ENCODE results near the gene STK39.

Gene STK39

DNA sequence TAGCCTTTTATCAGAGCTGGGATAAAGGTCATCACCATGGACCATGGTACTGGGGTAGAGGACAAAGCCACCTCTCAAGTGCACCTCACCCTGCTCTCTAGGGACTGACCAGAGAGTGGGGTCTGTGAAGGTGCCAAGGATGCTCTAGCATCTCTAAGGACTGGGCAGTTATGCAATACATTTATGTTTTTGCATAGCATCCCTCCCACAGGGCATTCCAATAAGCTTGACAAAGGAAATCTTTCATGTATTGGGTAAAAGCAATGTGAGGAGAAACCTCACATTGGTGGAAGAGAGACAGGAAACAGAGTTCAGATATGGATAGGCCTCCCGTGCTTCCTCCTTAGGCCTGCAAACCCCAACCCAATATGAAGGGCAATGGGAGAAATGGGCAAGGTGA is 31.6 kb downstream of the STK39 start:
- no peak overlapping the region for H3K27ac ChIP-seq

DNA sequence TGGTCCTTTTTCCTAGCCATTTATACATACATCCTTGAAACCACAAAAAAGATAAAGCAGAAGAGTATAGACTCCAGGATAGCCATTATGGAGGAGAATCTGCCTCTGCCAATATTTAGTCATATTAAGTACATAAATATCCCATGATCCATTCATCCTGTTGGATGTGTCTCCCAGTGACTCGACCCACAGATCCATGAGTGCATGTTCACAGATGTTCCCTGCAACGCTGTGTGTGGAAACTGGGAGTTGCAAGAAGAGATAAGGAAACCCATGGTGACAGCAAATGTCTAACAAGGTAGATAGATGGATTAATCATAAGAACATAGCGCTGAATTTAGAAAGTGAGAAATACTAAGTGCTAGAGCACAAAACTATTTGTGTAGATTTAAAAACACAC is 34.5 kb downstream of the STK39 start:
- TF ChIP-seq CTCF (conservative IDR thresholded peaks at IDR 0.05) (no peak), ZFX (IDR thresholded peaks at IDR 0.05) (no peak)
- H3K27ac ChIP-seq = no peak overlapping the region

More for the DNA sequence above, 31.6 kb downstream of the STK39 start:
- no peak for TF ChIP-seq ZFX (IDR thresholded peaks at IDR 0.05)
- TF ChIP-seq CTCF (conservative IDR thresholded peaks at IDR 0.05) = no peak

- no peak overlapping the region for H3K27ac ChIP-seq
- TF ChIP-seq ZFX (IDR thresholded peaks at IDR 0.05) (no peak), CTCF (conservative IDR thresholded peaks at IDR 0.05) (no peak)
These were observed 35.2 kb downstream of the STK39 start for GRCh38 chr2:168212167-168212566.

DNA sequence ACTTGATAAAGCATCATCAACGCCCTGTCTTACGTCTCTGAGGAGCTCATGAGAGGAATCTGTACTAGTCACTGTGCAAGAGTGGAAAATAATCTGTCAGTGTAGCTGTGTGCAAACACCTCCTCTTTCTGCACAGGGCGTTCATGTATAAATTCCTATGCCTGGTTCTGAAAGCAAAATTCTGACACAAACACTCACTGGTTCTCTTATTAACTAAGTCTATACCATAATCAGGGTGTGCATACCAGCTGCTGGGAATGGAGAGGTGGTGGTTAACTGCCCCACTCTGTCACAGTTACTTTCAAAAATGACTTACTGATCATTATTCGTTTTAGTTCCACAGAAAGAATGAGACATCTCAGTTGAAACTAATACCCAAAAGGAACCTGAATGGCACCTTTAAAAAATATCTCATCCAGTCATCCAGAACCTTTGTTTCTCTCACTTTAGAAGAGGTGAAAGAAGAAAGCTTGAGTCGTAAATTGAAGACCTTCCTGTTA is 35.7 kb downstream of the STK39 start:
- no peak overlapping the region for H3K27ac ChIP-seq
- TF ChIP-seq CTCF (conservative IDR thresholded peaks at IDR 0.05) = no peak
- TF ChIP-seq ZFX (IDR thresholded peaks at IDR 0.05) = no peak

DNA sequence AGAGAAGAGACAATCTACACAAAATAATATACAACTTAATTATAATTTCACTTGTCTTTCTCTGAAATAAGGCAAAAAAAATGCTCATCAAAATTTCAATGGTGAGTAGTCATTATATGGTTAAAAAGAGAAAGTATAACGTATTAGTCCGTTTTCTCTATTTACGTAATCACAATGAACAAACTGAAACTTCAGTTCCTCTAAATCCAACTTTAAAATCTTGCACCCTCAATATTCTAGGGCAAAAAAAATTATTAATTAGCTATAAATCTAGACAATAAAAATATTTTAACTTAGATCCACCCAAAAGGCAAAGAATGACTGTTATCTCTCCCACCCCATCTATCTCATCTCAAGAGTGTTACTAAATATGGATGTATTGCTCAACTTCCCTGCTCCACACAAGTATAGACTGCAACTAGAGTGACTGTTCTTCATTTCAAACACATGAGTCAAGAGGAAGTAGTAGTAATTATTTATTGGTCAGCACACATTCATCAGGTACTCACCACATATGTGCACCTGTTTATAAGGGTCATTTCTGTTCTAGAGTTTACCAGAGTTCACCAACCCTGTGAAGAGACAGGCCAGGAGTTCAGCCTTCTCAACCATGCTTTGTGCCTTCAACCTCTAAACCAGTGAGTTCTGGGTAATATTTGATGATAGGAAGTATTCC is 36.4 kb downstream of the STK39 start:
- no peak for TF ChIP-seq ZFX (IDR thresholded peaks at IDR 0.05)
- no peak for TF ChIP-seq CTCF (conservative IDR thresholded peaks at IDR 0.05)
- H3K27ac ChIP-seq = no peak overlapping the region

DNA sequence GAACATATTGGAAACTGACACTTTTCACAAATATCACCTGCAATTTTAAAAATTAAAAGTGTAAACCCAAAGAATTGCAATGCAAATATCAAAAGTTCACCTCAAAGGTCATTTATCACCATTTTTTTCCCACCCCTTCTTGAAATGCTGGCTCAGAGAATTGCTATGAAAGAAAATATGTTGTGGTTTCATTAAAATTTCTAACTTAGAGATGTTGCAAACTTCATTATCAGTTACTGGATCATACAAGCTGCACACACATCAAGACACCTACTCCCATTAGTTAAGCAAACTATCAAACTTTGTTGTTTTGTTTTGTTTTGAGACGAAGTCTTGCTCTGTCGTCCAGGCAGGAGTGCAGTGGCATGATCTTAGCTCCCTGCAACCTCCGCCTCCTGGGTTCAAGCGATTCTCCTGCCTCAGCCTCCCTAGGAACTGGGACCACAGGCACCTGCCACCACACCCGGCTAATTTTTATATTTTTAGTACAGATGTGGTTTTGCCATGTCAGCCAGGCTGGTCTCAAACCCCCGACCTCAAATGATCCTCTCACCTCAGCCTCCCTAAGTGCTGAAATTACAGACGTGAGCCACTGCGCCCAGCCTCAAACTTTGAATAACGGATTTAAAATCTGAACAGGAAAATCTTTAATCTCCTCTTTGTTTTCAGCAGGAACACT is 37.0 kb downstream of the STK39 start:
- H3K27ac ChIP-seq = no peak overlapping the region
- TF ChIP-seq CTCF (conservative IDR thresholded peaks at IDR 0.05) (no peak), ZFX (IDR thresholded peaks at IDR 0.05) (no peak)

DNA sequence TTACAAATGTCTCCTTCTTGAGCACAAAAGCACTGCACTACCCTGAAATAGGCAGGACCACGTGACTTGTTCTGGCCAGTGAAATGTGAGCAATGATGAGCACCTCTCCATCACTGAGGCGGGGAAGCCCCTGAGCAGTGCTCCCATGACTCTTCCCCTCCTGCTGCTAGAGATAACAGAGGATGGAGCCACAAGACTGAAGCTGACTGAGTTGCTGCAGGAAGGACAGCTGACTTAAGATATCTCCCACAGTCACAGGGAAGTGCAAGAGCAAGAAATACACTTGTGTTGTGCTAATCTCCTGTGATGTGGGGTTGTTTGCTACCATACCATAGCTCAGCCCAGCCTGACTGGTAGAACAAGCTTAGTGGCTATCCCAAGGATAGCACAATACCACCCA is 38.7 kb downstream of the STK39 start:
- H3K27ac ChIP-seq = no peak overlapping the region
- TF ChIP-seq CTCF (conservative IDR thresholded peaks at IDR 0.05) (no peak), ZFX (IDR thresholded peaks at IDR 0.05) (no peak)

All from C4-2B (cell line).